Stimulated activated CD4-positive, alpha-beta T cell treated with anti-CD3 and anti-CD28 coated beads, Interleukin-15, amount 100 ng/mL, for 24 hours (primary cell): ENCODE results near the gene HDAC8.
"Not testable (repeated sequence)": the region's sequence is repeated elsewhere in the genome, so short reads cannot be mapped to it uniquely, and the experiment has no call there.

Source experiments
- DNase-seq: peaks from one replicate; pipeline ENCODE4 v3.0.0-alpha.2; 2020

HDAC8 gene

DNA sequence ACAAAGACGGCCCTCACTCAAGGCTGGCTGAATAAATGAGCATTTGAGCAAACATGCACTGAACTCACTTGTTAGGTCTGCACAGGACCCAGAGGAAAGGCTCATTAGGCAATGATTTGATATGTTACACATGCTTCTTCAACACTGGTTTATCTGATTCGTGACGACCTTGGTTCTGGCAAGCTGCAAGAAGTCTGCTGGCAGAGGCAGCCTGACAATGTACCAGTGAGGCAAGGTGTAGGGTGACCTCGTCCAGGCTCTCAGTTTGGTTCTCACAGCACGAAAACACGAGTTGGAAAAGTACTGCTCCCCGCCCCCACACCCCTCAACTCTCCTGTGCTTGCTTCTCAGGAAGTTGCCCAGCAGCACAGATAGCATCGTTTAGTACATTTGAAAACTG lies 203.8 kb downstream of the HDAC8 start:
- no peak for DNase-seq

DNA sequence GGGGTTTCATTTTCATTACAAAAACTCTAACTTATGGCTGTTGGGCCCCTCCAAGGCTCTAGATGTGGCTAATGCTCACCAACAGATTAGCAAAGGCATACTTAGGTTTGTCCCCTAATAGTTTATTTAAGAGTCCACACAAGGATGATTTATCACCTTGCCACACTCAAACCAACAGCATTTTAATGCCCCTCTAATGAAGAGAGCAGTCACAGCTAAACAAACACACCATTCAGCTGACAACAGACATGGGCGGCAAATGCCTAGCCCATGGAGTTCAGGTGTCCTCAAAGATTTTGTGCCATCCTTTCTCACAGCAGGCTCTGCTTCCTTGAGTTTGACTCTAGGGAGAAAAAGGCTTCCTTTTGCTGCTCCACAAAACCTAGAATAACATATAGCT lies 205.1 kb downstream of the HDAC8 start:
- no peak for DNase-seq

DNA sequence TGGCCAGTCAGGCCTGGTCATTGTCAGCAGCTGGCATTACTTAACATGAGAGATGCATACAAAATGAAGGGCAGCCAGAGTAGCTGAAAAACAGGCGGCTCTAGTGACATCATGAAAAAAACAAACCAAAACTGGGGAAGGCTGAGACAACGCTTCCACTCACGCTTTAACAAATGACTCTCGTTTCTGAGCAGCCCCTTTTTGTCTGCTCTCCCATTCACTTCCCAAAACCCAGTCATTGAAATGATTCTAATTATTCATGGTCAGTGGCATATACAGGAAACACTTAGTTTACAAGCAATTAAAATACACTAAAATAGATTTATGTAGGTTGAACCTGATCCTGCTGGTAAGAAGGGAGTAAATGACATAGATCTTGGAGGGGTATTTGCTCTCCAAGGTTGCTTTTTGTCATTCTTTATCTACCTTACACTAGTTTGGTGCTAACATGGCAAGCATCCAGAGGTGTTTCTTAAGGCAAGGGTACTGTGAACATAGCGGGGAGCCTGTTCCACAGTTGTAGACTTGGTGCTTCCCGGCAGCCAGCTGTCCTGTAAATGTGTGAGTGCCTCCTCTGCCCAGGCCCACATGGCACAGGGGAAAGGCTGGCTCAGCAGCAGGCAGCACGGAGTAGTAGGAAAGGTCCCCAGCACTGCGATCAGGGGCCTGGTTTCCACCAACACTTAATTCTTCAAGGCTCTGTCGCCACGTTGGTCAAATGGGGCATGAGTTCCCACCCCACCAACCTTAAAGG lies 205.8 kb downstream of the HDAC8 start:
- DNase-seq = no peak

DNA sequence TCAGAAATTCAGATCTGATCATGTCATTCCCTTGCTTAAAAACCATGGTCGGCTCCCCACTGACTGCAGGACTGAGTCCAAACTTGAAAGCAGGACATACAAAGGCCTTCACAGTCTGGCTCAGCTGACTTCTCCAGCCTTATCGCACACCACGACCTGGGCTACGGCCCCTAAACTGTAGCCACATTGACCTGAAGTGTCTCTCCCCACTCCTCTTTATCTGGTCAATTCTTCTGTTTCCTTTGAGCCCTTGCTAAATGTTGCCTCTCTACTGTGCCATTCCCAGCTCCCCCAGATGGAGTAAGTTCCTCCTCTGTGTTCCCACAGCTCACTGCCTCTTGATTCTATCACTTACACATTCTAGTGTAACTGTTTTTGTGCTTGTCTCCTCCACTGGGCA lies 206.5 kb downstream of the HDAC8 start:
- DNase-seq = no peak

DNA sequence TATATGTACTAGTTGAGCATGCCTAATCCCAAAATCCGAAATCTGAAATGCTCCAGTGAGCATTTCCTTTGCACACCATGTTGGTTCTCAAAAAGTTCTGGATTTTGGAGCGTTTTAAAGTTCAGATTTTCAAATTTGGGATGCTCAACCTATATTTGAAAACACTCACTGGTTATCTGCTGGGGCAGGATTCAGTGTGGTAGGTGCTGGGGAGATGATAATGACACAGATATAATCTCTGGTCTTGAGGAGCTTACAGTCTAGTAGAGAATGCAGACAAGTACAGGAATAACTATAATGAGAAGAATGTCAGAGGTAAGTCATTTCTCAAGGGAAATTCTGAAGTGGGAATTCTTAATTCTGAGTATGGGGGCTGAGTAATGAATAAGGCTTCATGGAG lies 207.5 kb downstream of the HDAC8 start:
- no peak for DNase-seq

GRCh38 chrX:72360326-72360725 lies 212.3 kb downstream of the HDAC8 start:
- no peak for DNase-seq

GRCh38 chrX:72358313-72358712 lies 214.3 kb downstream of the HDAC8 start:
- DNase-seq = no peak

DNA sequence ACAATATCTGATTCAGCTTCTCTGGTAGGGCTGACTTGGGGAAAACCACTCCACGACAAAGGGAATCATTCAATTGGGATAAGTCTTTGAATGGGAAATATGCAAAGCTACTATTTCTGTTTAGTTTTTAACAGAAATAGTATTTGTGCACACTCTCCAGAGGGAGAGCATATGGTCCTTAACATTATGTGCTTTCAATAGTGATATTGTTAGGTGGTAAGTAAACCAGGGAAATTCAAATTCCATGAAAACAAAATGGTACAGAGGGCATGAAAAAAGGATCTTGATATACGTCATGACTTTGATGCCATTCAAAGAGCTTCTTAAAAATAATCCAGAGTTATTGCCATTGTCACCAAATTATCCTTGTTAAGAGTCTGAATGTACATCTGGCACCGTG lies 219.9 kb downstream of the HDAC8 start:
- DNase-seq = no peak

- DNase-seq = no peak
Measured at GRCh38 chrX:72351606-72352334, 220.9 kb downstream of the HDAC8 start.

DNA sequence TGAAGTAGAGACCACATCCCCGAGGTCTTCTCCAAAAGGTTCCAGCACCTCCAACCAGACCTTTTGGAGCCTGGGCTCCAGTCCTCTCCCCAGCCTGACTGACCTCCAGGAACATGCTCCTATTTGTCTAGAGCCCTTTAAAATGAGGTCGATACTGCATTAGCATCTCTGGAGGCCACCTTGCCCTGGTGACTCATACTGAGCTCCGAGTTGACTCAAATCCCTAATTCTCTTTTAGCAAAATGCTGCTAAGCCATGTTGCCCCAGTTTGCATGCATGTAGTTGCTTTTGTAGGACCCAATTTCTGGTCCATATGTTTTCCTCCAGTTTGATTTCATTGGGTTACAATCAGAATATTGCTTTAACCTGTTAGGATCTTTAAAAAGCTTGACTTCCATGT lies 223.5 kb downstream of the HDAC8 start:
- DNase-seq = peak; percentile 39

DNA sequence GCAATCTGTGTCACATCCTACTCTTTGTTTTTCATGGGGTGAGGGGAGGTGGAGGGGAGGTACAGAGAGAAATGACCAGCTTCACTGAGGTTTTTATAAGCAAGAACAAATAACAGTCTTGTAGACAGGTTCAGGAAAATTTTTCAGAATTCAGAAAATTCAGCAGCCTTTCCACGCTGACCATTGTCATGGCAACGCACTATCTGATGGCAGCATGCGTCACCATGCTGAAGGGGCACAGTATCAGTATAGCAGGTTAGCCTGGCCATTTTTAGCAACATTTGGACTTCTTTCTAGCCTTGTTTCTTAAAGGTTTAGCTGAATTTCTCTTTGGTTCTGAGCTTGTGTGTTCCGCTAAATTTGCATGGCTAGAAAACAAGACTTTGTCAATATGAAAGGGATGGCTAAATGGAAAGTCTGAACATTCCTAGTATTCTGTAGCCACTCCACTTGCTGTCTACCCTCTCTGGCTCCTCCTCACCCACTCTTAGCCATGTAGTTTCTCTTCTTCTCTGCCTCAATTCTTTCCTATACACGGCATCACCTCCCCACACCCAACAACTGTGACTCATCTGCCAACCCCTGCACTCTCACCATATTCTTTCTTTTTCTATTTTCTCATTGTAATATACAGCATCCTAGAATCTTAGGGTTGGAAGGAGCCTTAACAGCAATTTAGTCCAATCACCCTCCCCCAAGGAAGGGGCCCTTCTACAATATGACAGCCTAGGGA lies 224.2 kb downstream of the HDAC8 start:
- DNase-seq = peak; percentile 41

GRCh38 chrX:72347366-72347765 lies 225.3 kb downstream of the HDAC8 start:
- DNase-seq = no peak

GRCh38 chrX:72346302-72346949 lies 226.2 kb downstream of the HDAC8 start:
- no peak for DNase-seq

DNA sequence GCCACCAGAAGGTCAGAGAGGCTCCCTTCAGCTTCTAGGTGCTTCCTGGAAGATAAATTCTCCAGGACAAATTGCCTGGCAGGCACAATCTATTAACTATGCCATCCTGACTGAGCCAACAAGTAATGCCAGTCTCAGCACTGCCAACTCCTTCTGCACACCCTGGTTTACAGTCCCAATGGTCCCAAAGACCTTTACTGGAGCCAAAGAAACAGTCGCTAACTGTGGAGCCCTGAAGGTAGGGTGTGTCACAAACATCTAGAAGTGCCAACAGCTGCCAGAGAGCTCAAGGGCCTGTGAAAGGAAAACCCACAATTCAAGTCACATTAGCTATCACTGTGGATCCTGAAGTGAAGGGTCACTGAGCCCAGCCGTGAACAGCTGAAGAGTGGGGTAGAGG lies 232.0 kb downstream of the HDAC8 start:
- no peak for DNase-seq

DNA sequence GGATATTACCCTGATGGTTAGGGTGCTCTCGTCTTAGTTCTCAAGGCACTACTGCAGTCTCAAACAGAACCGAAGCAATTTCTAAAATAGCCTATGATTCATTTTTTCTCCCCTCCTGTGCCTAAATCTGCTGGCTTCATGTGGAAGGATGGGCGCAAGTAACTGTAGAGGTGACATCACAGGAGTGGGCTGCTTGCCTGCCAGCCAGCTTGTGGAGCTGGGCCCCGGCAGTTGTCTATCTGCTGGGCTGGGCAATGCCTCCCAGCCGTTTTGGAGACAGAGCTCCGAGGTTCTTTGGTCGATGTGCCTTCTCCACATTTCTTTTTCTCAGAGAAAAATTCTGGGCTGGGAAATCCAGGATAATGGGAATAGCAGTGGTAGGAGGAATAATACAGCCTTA lies 232.6 kb downstream of the HDAC8 start:
- no peak for DNase-seq

GRCh38 chrX:72330131-72330530 lies 242.5 kb downstream of the HDAC8 start:
- DNase-seq = no peak

- DNase-seq = no peak
Measured at GRCh38 chrX:72326605-72327300, 245.9 kb downstream of the HDAC8 start.

GRCh38 chrX:72319651-72320050 lies 253.0 kb downstream of the HDAC8 start:
- DNase-seq = not testable (repeated sequence)

GRCh38 chrX:72317139-72317538 lies 255.5 kb downstream of the HDAC8 start:
- DNase-seq = no peak

DNA sequence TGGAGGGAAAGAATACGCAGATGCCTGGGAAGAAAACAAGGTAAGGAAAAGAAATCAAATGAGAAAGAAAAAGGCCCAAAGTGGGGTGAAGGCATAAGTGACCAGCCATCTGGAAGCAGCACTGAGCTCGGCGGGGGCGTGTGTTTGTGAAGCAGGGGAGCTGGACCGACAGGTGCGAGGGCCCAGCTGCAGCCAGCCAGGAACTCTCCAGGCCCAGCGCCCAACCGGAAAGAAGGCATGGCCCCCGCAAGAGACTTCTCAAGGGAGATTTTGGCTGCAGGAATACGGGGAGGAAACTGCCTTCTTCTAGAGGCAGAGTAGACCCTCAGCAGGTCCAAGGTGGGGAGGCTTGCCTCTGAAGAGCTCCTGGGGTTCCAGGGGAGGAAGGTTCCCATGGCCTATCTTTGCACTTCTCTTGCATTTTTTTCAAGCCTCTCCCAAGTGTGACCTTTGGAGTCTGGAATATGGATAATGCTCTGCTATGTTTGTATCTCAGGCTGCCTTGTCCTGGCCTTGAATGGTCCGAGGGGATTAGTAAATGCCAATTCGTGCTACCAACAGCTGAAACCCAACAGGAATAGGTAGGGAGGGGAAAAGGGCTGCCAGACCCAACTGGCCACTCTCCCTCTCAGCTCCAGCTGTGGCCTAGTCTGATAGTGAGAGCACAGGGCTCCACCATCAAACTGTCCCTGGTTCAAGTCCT lies 256.1 kb downstream of the HDAC8 start:
- DNase-seq = no peak

- no peak for DNase-seq
Measured at GRCh38 chrX:72314881-72315280, 257.8 kb downstream of the HDAC8 start.
